GM23338 (cell line): Measurements from ENCODE around the gene HBD.

Source experiments
- CTCF ChIP-seq, 2 experiments: fragments of 200-600 bp in 1 of 2; sonication (generic) in 1 of 2; conservative IDR thresholded peaks; 2 replicates each; pipeline versions ENCODE4 v1.5.1 to v1.6.1; 2016 to 2017; ENCODE audit warnings: antibody characterized with exemption in 2 of 2, low read depth in 2 of 2, mild to moderate bottlenecking in 2 of 2, moderate library complexity in 1 of 2
- EZH2 ChIP-seq: fragments of 200-600 bp; sonication (generic); IDR thresholded peaks from one replicate; pipeline ENCODE4 v1.8.0; 2017; ENCODE audit warnings: antibody characterized with exemption, mild to moderate bottlenecking, low read depth; ENCODE audit not compliant: unreplicated experiment
- EZH2phosphoT487 ChIP-seq: fragments of 200-600 bp; sonication (generic); IDR thresholded peaks from one replicate; pipeline ENCODE4 v1.8.1; 2018; ENCODE audit warnings: antibody characterized with exemption; ENCODE audit not compliant: unreplicated experiment
- JUNB ChIP-seq: IDR thresholded peaks from one replicate; pipeline ENCODE4 v1.6.1; 2016; ENCODE audit warnings: antibody characterized with exemption; ENCODE audit not compliant: unreplicated experiment
- POLR2AphosphoS5 ChIP-seq: IDR thresholded peaks from 2 replicates; pipeline ENCODE4 v1.6.1; 2016; ENCODE audit warnings: antibody characterized with exemption, low read depth
- REST ChIP-seq: IDR thresholded peaks from one replicate; pipeline ENCODE4 v1.6.1; 2018; ENCODE audit warnings: antibody characterized with exemption; ENCODE audit not compliant: unreplicated experiment
- ZNF331 ChIP-seq: fragments of 250-450 bp; sonication (Bioruptor Pico); IDR thresholded peaks from 2 replicates; pipeline ENCODE4 v1.5.0; 2020; ENCODE audit warnings: low read depth, mild to moderate bottlenecking, moderate library complexity

- TF ChIP-seq CTCF (conservative IDR thresholded peaks at IDR 0.05; ENCODE audit: low read depth in 2 of 2) (no peak), ZNF331 (CRISPR knock-in tag) (no peak), EZH2 (no peak), POLR2AphosphoS5 (no peak), EZH2phosphoT487 (no peak), JUNB (no peak), REST (no peak)
These were observed 46.1 kb downstream of the HBD start for GRCh38 chr11:5188201-5188600.
